H9 (cell line): Measurements from ENCODE around the gene UBE4A. TPM values are rescaled to one million over a fixed set of nuclear protein-coding genes. Genes with fewer than 3 reads are reported as not detected.

Experiments used
- DNase-seq: peaks from one replicate; pipeline ENCODE4 v3.0.0-alpha.2; 2017
- H2AFZ ChIP-seq: one replicate; pipeline ENCODE4 v1.6.1; 2013; ENCODE audit warnings: mild to moderate bottlenecking, low read length, control low read depth, moderate library complexity
- H2AK5ac ChIP-seq: 2 replicates; pipeline ENCODE4 v1.6.1; 2013; ENCODE audit warnings: low read length, control low read depth, mixed read lengths; ENCODE audit not compliant: insufficient read length
- H2BK120ac ChIP-seq: one replicate; pipeline ENCODE4 v1.6.1; 2013; ENCODE audit warnings: low read depth, mild to moderate bottlenecking, low read length, control low read depth, inconsistent platforms; ENCODE audit not compliant: poor library complexity, severe bottlenecking
- H2BK12ac ChIP-seq: 2 replicates; pipeline ENCODE4 v1.6.1; 2013; ENCODE audit warnings: low read length, control low read depth, mixed read lengths, low read depth; ENCODE audit not compliant: insufficient read length
- H2BK15ac ChIP-seq: 2 replicates; pipeline ENCODE4 v1.6.1; 2013; ENCODE audit warnings: low read depth, low read length, control low read depth
- H2BK20ac ChIP-seq: one replicate; pipeline ENCODE4 v1.6.1; 2013; ENCODE audit warnings: low read depth, mild to moderate bottlenecking, low read length, control low read depth, inconsistent platforms; ENCODE audit not compliant: poor library complexity, severe bottlenecking
- H2BK5ac ChIP-seq: 2 replicates; pipeline ENCODE4 v1.6.1; 2013; ENCODE audit warnings: low read length, control low read depth, mixed read lengths; ENCODE audit not compliant: insufficient read length
- H3K14ac ChIP-seq: 2 replicates; pipeline ENCODE4 v1.6.1; 2013; ENCODE audit warnings: low read length, control low read depth; ENCODE audit not compliant: insufficient read depth
- H3K18ac ChIP-seq: 2 replicates; pipeline ENCODE4 v1.6.1; 2013; ENCODE audit warnings: low read depth, mild to moderate bottlenecking, mixed read lengths, low read length, control low read depth; ENCODE audit not compliant: insufficient read length
- H3K23ac ChIP-seq: 2 replicates; pipeline ENCODE4 v1.6.1; 2013; ENCODE audit warnings: low read length, control low read depth, mixed read lengths, low read depth; ENCODE audit not compliant: insufficient read length
- H3K23me2 ChIP-seq: 2 replicates; pipeline ENCODE4 v1.6.1; 2013; ENCODE audit warnings: low read depth, mild to moderate bottlenecking, mixed read lengths, low read length, control low read depth; ENCODE audit not compliant: insufficient read length, poor library complexity, severe bottlenecking
- H3K27ac ChIP-seq: 2 replicates; pipeline ENCODE4 v1.5.1; 2013; ENCODE audit warnings: low read length, control low read depth, mixed read lengths, low read depth; ENCODE audit not compliant: insufficient read length
- H3K27me3 ChIP-seq: 2 replicates; pipeline ENCODE4 v1.6.1; 2013; ENCODE audit warnings: low read length, control low read depth, inconsistent platforms; ENCODE audit not compliant: insufficient read depth
- H3K4ac ChIP-seq: 2 replicates; pipeline ENCODE4 v1.6.1; 2013; ENCODE audit warnings: low read depth, mild to moderate bottlenecking, control low read depth, inconsistent platforms, low read length, moderate library complexity
- H3K4me1 ChIP-seq: 2 replicates; pipeline ENCODE4 v1.6.1; 2013; ENCODE audit warnings: low read length, control low read depth, inconsistent platforms; ENCODE audit not compliant: insufficient read depth
- H3K4me2 ChIP-seq: 2 replicates; pipeline ENCODE4 v1.6.1; 2013; ENCODE audit warnings: low read length, control low read depth, mixed read lengths; ENCODE audit not compliant: insufficient read length, insufficient read depth
- H3K56ac ChIP-seq: 2 replicates; pipeline ENCODE4 v1.6.1; 2013; ENCODE audit warnings: low read depth, mild to moderate bottlenecking, mixed read lengths, low read length, control low read depth; ENCODE audit not compliant: insufficient read length
- H3K79me1 ChIP-seq: 2 replicates; pipeline ENCODE4 v1.6.1; 2013; ENCODE audit warnings: low read depth, mild to moderate bottlenecking, moderate library complexity, low read length, control low read depth, inconsistent platforms; ENCODE audit not compliant: insufficient read depth, poor library complexity, severe bottlenecking
- H3K79me2 ChIP-seq: 2 replicates; pipeline ENCODE4 v1.6.1; 2013; ENCODE audit warnings: low read length, control low read depth, inconsistent platforms; ENCODE audit not compliant: insufficient read depth
- H3K9ac ChIP-seq: 2 replicates; pipeline ENCODE4 v1.6.1; 2013; ENCODE audit warnings: low read length, control low read depth, mixed read lengths; ENCODE audit not compliant: insufficient read length; ENCODE audit errors: extremely low read depth
- H3K9me3 ChIP-seq: one replicate; pipeline ENCODE4 v1.6.1; 2013; ENCODE audit warnings: low read depth, low read length, inconsistent platforms; ENCODE audit not compliant: control insufficient read depth
- H3T11ph ChIP-seq: one replicate; pipeline ENCODE4 v1.6.1; 2013; ENCODE audit warnings: mild to moderate bottlenecking, low read length, control low read depth, inconsistent platforms
- H4K20me1 ChIP-seq: one replicate; pipeline ENCODE4 v1.6.1; 2013; ENCODE audit not compliant: control insufficient read depth, insufficient read length, insufficient read depth
- H4K5ac ChIP-seq: 2 replicates; pipeline ENCODE4 v1.6.1; 2013; ENCODE audit warnings: low read depth, mild to moderate bottlenecking, mixed read lengths, low read length, control low read depth; ENCODE audit not compliant: insufficient read length
- H4K8ac ChIP-seq: replicated peaks from 2 replicates; pipeline ENCODE4 v1.6.1; 2013; ENCODE audit warnings: low read length, control low read depth, mixed read lengths, low read depth; ENCODE audit not compliant: insufficient read length
- H4K91ac ChIP-seq: 2 replicates; pipeline ENCODE4 v1.6.1; 2013; ENCODE audit warnings: low read depth, mild to moderate bottlenecking, moderate library complexity, mixed read lengths, low read length, control low read depth; ENCODE audit not compliant: insufficient read length
- H3K27ac Mint-ChIP-seq, 3 experiments: 2 replicates in 2 of 3; 3 replicates in 1 of 3; pipeline ENCODE4 v1.8.0; 2020 to 2021; ENCODE audit warnings: mixed read lengths in 3 of 3, mild to moderate bottlenecking in 1 of 3, moderate library complexity in 1 of 3
- H3K27me3 Mint-ChIP-seq: 2 replicates; pipeline ENCODE4 v1.8.0; 2021; ENCODE audit warnings: low read depth, mild to moderate bottlenecking, moderate library complexity, mixed read lengths
- H3K36me3 Mint-ChIP-seq, 3 experiments: 2 replicates in 2 of 3; 3 replicates in 1 of 3; pipeline ENCODE4 v1.8.0; 2020 to 2021; ENCODE audit warnings: low read depth in 3 of 3, mixed read lengths in 3 of 3; ENCODE audit not compliant: insufficient read depth in 1 of 3
- H3K4me1 Mint-ChIP-seq, 2 experiments: 2 replicates each; pipeline ENCODE4 v1.8.0; 2020; ENCODE audit warnings: mixed read lengths in 2 of 2
- H3K4me3 Mint-ChIP-seq, 2 experiments: 2 replicates in 1 of 2; 3 replicates in 1 of 2; pipeline ENCODE4 v1.8.0; 2020 to 2021; ENCODE audit warnings: mild to moderate bottlenecking in 2 of 2, mixed read lengths in 2 of 2, moderate library complexity in 1 of 2
- H3K9me3 Mint-ChIP-seq, 2 experiments: 2 replicates in 1 of 2; 3 replicates in 1 of 2; pipeline ENCODE4 v1.8.0; 2020; ENCODE audit warnings: mild to moderate bottlenecking in 2 of 2, mixed read lengths in 2 of 2, moderate library complexity in 1 of 2
- CTCF ChIP-seq: fragments of 200-600 bp; sonication (generic); conservative IDR thresholded peaks from 3 replicates; pipeline ENCODE4 v1.8.0; 2021; ENCODE audit warnings: antibody characterized with exemption, mild to moderate bottlenecking
- WGBS: extraction: QIAGEN DNeasy Blood & Tissue Kit; methylation state at CpG from one replicate; pipeline ENCODE4 v1.1.7; 2013; ENCODE audit warnings: missing lambda C conversion rate, low lambda C conversion rate, mixed read lengths; ENCODE audit not compliant: insufficient read length; ENCODE audit errors: extremely low coverage; 5-methylcytosine and 5-hydroxymethylcytosine counted together
- total RNA-seq: library from RNA; stranded (reverse); gene quantifications from 2 replicates; pipeline ENCODE4 v1.2.1, GENCODE V29; 2021

The UBE4A gene
- total RNA-seq, 1 experiment from 2014 or later: 33.7 TPM

- WGBS: no CpG with 5 or more reads among the region's 3 CpGs
- H4K8ac ChIP-seq: no peak overlapping the region
- no peaks in the 10 kb centered on the region for H3K36me3 Mint-ChIP-seq
These were observed 48.5 kb upstream of the UBE4A start for GRCh38 chr11:118310781-118311485.

More at GRCh38 chr11:118310781-118311485, 48.5 kb upstream of the UBE4A start:
- H3K23ac ChIP-seq: no peak overlapping the region
- no peaks in the 10 kb centered on the region for H3K79me2 ChIP-seq
- no peak overlapping the region for H2AFZ ChIP-seq
- peaks cover 19 to 24% of the 10 kb centered on the region in 2 experiments for H3K4me1 Mint-ChIP-seq
- peaks cover 29% of the 10 kb centered on the region for H3K27me3 Mint-ChIP-seq
- H3K9me3 Mint-ChIP-seq: no peaks in the 10 kb centered on the region
- H3K27ac Mint-ChIP-seq: no peak overlapping the region
- H3K27ac ChIP-seq: no peak overlapping the region
- peaks cover 6% of the 10 kb centered on the region; the same call in 1 of the 2 replicates for H3K4me1 ChIP-seq
- no peak overlapping the region for H3K4me3 Mint-ChIP-seq
- H3K18ac ChIP-seq: no peak overlapping the region
- TF ChIP-seq CTCF: no peak
- H3K9me3 ChIP-seq: no peaks in the 10 kb centered on the region
- no peak overlapping the region for H3T11ph ChIP-seq
- H3K56ac ChIP-seq: no peak overlapping the region
- no peaks in the 10 kb centered on the region for H4K20me1 ChIP-seq
- DNase-seq: no peak
- H2BK120ac ChIP-seq: no peak overlapping the region
- no peak overlapping the region for H2BK12ac ChIP-seq
- H2AK5ac ChIP-seq: no peak overlapping the region
- H3K4me2 ChIP-seq: no peak overlapping the region
- H3K9ac ChIP-seq: no peak overlapping the region
- H2BK20ac ChIP-seq: no peak overlapping the region
- no peak overlapping the region for H4K5ac ChIP-seq
- H3K23me2 ChIP-seq: peaks cover 7% of the 10 kb centered on the region
- H2BK5ac ChIP-seq: no peak overlapping the region
- H4K91ac ChIP-seq: no peak overlapping the region
- no peak overlapping the region for H3K14ac ChIP-seq
- no peak overlapping the region for H2BK15ac ChIP-seq
- H3K4ac ChIP-seq: no peak overlapping the region
- no peaks in the 10 kb centered on the region for H3K79me1 ChIP-seq
- H3K27me3 ChIP-seq: no peaks in the 10 kb centered on the region
